ENCODE results near the gene PUS3. TPM values are rescaled to one million over a fixed set of nuclear protein-coding genes. Genes with fewer than 3 reads are reported as not detected.
"Not testable (repeated sequence)": the region's sequence is repeated elsewhere in the genome, so short reads cannot be mapped to it uniquely, and the experiment has no call there.

PUS3 gene
- total and polyA plus RNA-seq, 2 experiments from 2014 or later, result 7.3 to 14.1 TPM

GRCh38 chr11:125869521-125869920 lies 33.5 kb downstream of the PUS3 start:
- 71% methylated on average over 2 of the region's 2 CpGs for WGBS (ENCODE audit: low lambda C conversion rate, missing lambda C conversion rate)
- TF ChIP-seq CTCF (IDR thresholded peaks at IDR 0.05; ENCODE audit: poor library complexity) (no peak), EZH2phosphoT487 (IDR thresholded peaks at IDR 0.05; ENCODE audit: low read depth, severe bottlenecking, unreplicated experiment) (no peak), EZH2 (IDR thresholded peaks at IDR 0.05; ENCODE audit: borderline replicate concordance) (no peak)
- H3K79me2 ChIP-seq, result no peaks in the 10 kb centered on the region
- DNase-seq (ENCODE audit: low spot score), result no peak
- no peaks in the 10 kb centered on the region for H4K20me1 ChIP-seq (ENCODE audit: insufficient read depth, poor library complexity, severe bottlenecking)
- H3K4me2 ChIP-seq, result no peak overlapping the region
- peaks cover 3% of the 10 kb centered on the region for H3K27me3 ChIP-seq
- H3K27ac ChIP-seq, result no peak overlapping the region
- no peaks in the 10 kb centered on the region for H3K9me2 ChIP-seq (replicated peaks; ENCODE audit: insufficient read depth)
- H2AFZ ChIP-seq, result no peak overlapping the region
- no peak overlapping the region for H3K4me3 ChIP-seq
- H3K36me3 ChIP-seq (replicated peaks; ENCODE audit: insufficient read depth, low read depth), result no peaks in the 10 kb centered on the region
- no peaks in the 10 kb centered on the region for H3K9me3 ChIP-seq (ENCODE audit: low read depth)
- H3K4me1 ChIP-seq (ENCODE audit: insufficient read depth), result no peaks in the 10 kb centered on the region

- not testable (repeated sequence) for H3K27me3 ChIP-seq; H3K4me1 ChIP-seq (ENCODE audit: insufficient read depth); H3K79me2 ChIP-seq; H3K27ac ChIP-seq; H2AFZ ChIP-seq; H3K4me2 ChIP-seq; DNase-seq (ENCODE audit: low spot score); H3K36me3 ChIP-seq (replicated peaks; ENCODE audit: insufficient read depth, low read depth); H3K9me3 ChIP-seq (ENCODE audit: low read depth); H4K20me1 ChIP-seq (ENCODE audit: insufficient read depth, poor library complexity, severe bottlenecking); H3K4me3 ChIP-seq; H3K9me2 ChIP-seq (replicated peaks; ENCODE audit: insufficient read depth)
- WGBS (ENCODE audit: low lambda C conversion rate, missing lambda C conversion rate), result 90% methylated on average over 4 of the region's 4 CpGs
These were observed 37.7 kb downstream of the PUS3 start for GRCh38 chr11:125865354-125865753.

- not testable (repeated sequence) for H4K20me1 ChIP-seq (ENCODE audit: insufficient read depth, poor library complexity, severe bottlenecking); H3K4me1 ChIP-seq (ENCODE audit: insufficient read depth); H3K27ac ChIP-seq; H3K4me3 ChIP-seq; H3K9me2 ChIP-seq (replicated peaks; ENCODE audit: insufficient read depth); H3K27me3 ChIP-seq; H2AFZ ChIP-seq; H3K9me3 ChIP-seq (ENCODE audit: low read depth); H3K4me2 ChIP-seq; DNase-seq (ENCODE audit: low spot score); H3K36me3 ChIP-seq (replicated peaks; ENCODE audit: insufficient read depth, low read depth); H3K79me2 ChIP-seq
- no CpG with 5 or more reads among the region's 33 CpGs for WGBS (ENCODE audit: low lambda C conversion rate, missing lambda C conversion rate)
These were observed 40.2 kb downstream of the PUS3 start for GRCh38 chr11:125862786-125863185.

GRCh38 chr11:125857670-125858069 lies 45.3 kb downstream of the PUS3 start:
- H4K20me1 ChIP-seq (ENCODE audit: insufficient read depth, poor library complexity, severe bottlenecking); H2AFZ ChIP-seq; DNase-seq (ENCODE audit: low spot score); H3K27me3 ChIP-seq; H3K9me3 ChIP-seq (ENCODE audit: low read depth); H3K36me3 ChIP-seq (replicated peaks; ENCODE audit: insufficient read depth, low read depth); H3K4me3 ChIP-seq; H3K27ac ChIP-seq; H3K4me2 ChIP-seq; H3K9me2 ChIP-seq (replicated peaks; ENCODE audit: insufficient read depth); H3K4me1 ChIP-seq (ENCODE audit: insufficient read depth); H3K79me2 ChIP-seq: not testable (repeated sequence)
- WGBS (ENCODE audit: low lambda C conversion rate, missing lambda C conversion rate), result 84% methylated on average over 9 of the region's 9 CpGs

GRCh38 chr11:125846188-125846587 lies 56.8 kb downstream of the PUS3 start:
- Histone ChIP-seq H4K20me1 (ENCODE audit: insufficient read depth, poor library complexity, severe bottlenecking) (no peaks in the 10 kb centered on the region), H3K27ac (no peak overlapping the region), H3K79me2 (no peaks in the 10 kb centered on the region), H3K4me2 (no peak overlapping the region), H3K27me3 (no peaks in the 10 kb centered on the region), H2AFZ (no peak overlapping the region), H3K9me2 (replicated peaks; ENCODE audit: insufficient read depth) (no peaks in the 10 kb centered on the region), H3K36me3 (replicated peaks; ENCODE audit: insufficient read depth, low read depth) (no peaks in the 10 kb centered on the region), H3K4me1 (ENCODE audit: insufficient read depth) (no peaks in the 10 kb centered on the region), H3K9me3 (ENCODE audit: low read depth) (no peaks in the 10 kb centered on the region), H3K4me3 (no peak overlapping the region)
- TF ChIP-seq CTCF (IDR thresholded peaks at IDR 0.05; ENCODE audit: poor library complexity) (no peak), EZH2 (IDR thresholded peaks at IDR 0.05; ENCODE audit: borderline replicate concordance) (no peak), EZH2phosphoT487 (IDR thresholded peaks at IDR 0.05; ENCODE audit: low read depth, severe bottlenecking, unreplicated experiment) (no peak)
- no peak for DNase-seq (ENCODE audit: low spot score)

Other genes starting within 250 kb of the PUS3 start
- gene ACRV1, start 222.4 kb downstream of the PUS3 start, total RNA-seq, result not detected in 2 replicates
- gene ACRV1, start 222.4 kb downstream of the PUS3 start, polyA plus RNA-seq, result 0.08 TPM in 1 of 2 replicates, not detected in the other
- gene PATE1, start 156.9 kb downstream of the PUS3 start, total RNA-seq, result not detected in 2 replicates
- not detected in 2 replicates for gene PATE1, start 156.9 kb downstream of the PUS3 start, polyA plus RNA-seq
- not detected in 2 replicates for gene PATE2, start 124.4 kb downstream of the PUS3 start, total RNA-seq
- 0.16 and 0.69 TPM in 2 replicates for gene PATE2, start 124.4 kb downstream of the PUS3 start, polyA plus RNA-seq
- gene PATE3, start 115.1 kb downstream of the PUS3 start, total RNA-seq, result not detected in 2 replicates
- not detected in 2 replicates for gene PATE3, start 115.1 kb downstream of the PUS3 start, polyA plus RNA-seq
- not detected in 2 replicates for gene PATE4, start 69.9 kb downstream of the PUS3 start, total RNA-seq
- 0.35 TPM in 1 of 2 replicates, not detected in the other for gene PATE4, start 69.9 kb downstream of the PUS3 start, polyA plus RNA-seq
- 4.1 and 5.7 TPM in 2 replicates for gene HYLS1, start 15.5 kb downstream of the PUS3 start, total RNA-seq
- gene HYLS1, start 15.5 kb downstream of the PUS3 start, polyA plus RNA-seq, result 4.3 and 5.4 TPM in 2 replicates
- gene DDX25, start 1.3 kb upstream of the PUS3 start, total RNA-seq, result 0.48 and 0.80 TPM in 2 replicates
- gene DDX25, start 1.3 kb upstream of the PUS3 start, polyA plus RNA-seq, result 0.87 TPM in 1 of 2 replicates, not detected in the other
- not detected in 2 replicates for gene VSIG10L2, start 42.8 kb upstream of the PUS3 start, total RNA-seq
- gene VSIG10L2, start 42.8 kb upstream of the PUS3 start, polyA plus RNA-seq, result 0.04 TPM in 1 of 2 replicates, not detected in the other
- 38.0 and 41.9 TPM in 2 replicates for gene CDON, start 159.7 kb upstream of the PUS3 start, total RNA-seq
- gene CDON, start 159.7 kb upstream of the PUS3 start, polyA plus RNA-seq, result 17.5 and 25.0 TPM in 2 replicates

Measured in hepatocyte (in vitro differentiated cells).